OCI-LY1 (cell line): ENCODE results near the gene FGD3.
A peak's percentile ranks its signal among the peaks of the same experiment; 100 is the strongest.

Experiments
- H2AFZ ChIP-seq: fragments of 200-600 bp; sonication (generic), shearing (Covaris generic); 2 replicates; pipeline ENCODE4 v1.6.0; 2014; ENCODE audit warnings: antibody characterized with exemption, mild to moderate bottlenecking, low read length
- H3F3A ChIP-seq: fragments of 200-600 bp; sonication (generic), shearing (Covaris generic); 2 replicates; pipeline ENCODE4 v1.6.0; 2014; ENCODE audit warnings: mild to moderate bottlenecking, antibody characterized with exemption, low read length, moderate library complexity; ENCODE audit not compliant: insufficient read depth
- H3K27ac ChIP-seq: fragments of 200-600 bp; sonication (generic); 2 replicates; pipeline ENCODE4 v1.5.1; 2014; ENCODE audit warnings: low read length, mixed run types, mild to moderate bottlenecking, low read depth; ENCODE audit not compliant: poor library complexity, severe bottlenecking
- H3K27me3 ChIP-seq: fragments of 200-600 bp; sonication (generic); 2 replicates; pipeline ENCODE4 v1.6.0; 2014; ENCODE audit warnings: antibody characterized with exemption, mild to moderate bottlenecking, low read length, moderate library complexity; ENCODE audit not compliant: insufficient read depth
- H3K36me3 ChIP-seq: fragments of 200-600 bp; sonication (generic); 2 replicates; pipeline ENCODE4 v1.6.1; 2014; ENCODE audit warnings: mild to moderate bottlenecking, antibody characterized with exemption, low read length, moderate library complexity, mixed read lengths; ENCODE audit not compliant: insufficient read depth
- H3K4me1 ChIP-seq: fragments of 200-600 bp; sonication (generic); 2 replicates; pipeline ENCODE4 v1.5.1; 2014; ENCODE audit warnings: mild to moderate bottlenecking, low read length, moderate library complexity; ENCODE audit not compliant: insufficient read depth, severe bottlenecking
- H3K4me2 ChIP-seq: fragments of 200-600 bp; sonication (generic), shearing (Covaris generic); 2 replicates; pipeline ENCODE4 v1.6.1; 2014; ENCODE audit warnings: low read length
- H3K4me3 ChIP-seq: fragments of 200-600 bp; sonication (generic); 2 replicates; pipeline ENCODE4 v1.5.1; 2014; ENCODE audit warnings: low read length, low read depth, mild to moderate bottlenecking, mixed read lengths; ENCODE audit not compliant: poor library complexity, severe bottlenecking
- H3K79me2 ChIP-seq: fragments of 200-600 bp; shearing (Covaris generic); 2 replicates; pipeline ENCODE4 v1.6.1; 2016; ENCODE audit warnings: mixed run types, low read length, mixed read lengths; ENCODE audit not compliant: insufficient read depth
- H3K9ac ChIP-seq: fragments of 200-600 bp; sonication (generic), shearing (Covaris generic); 2 replicates; pipeline ENCODE4 v1.6.1; 2014; ENCODE audit warnings: mild to moderate bottlenecking, low read length, mixed read lengths
- H3K9me2 ChIP-seq: fragments of 200-600 bp; sonication (generic), shearing (Covaris generic); 2 replicates; pipeline ENCODE4 v1.6.1; 2014; ENCODE audit warnings: low read depth, mild to moderate bottlenecking, low read length, mixed read lengths
- H3K9me3 ChIP-seq: fragments of 200-600 bp; shearing (Covaris generic); 2 replicates; pipeline ENCODE4 v1.6.1; 2014; ENCODE audit warnings: low read length, mixed read lengths
- H4K20me1 ChIP-seq: fragments of 200-600 bp; sonication (generic), shearing (Covaris generic); 2 replicates; pipeline ENCODE4 v1.6.0; 2016; ENCODE audit warnings: mild to moderate bottlenecking, low read length; ENCODE audit not compliant: insufficient read depth
- CTCF ChIP-seq: fragments of 200-600 bp; sonication (generic), shearing (Covaris generic); IDR thresholded peaks from 2 replicates; pipeline ENCODE4 v1.5.1; 2017; ENCODE audit warnings: mild to moderate bottlenecking, antibody characterized with exemption, low read length, moderate library complexity, mixed read lengths
- EZH2 ChIP-seq: fragments of 200-600 bp; sonication (generic), shearing (Covaris generic); IDR thresholded peaks from 2 replicates; pipeline ENCODE4 v1.8.0; 2017; ENCODE audit warnings: borderline replicate concordance, mixed run types, mild to moderate bottlenecking, antibody characterized with exemption, low read length, moderate library complexity, mixed read lengths

The FGD3 gene

GRCh38 chr9:92942688-92943616 is 4.4 kb upstream of the FGD3 start:
- Histone ChIP-seq H3K79me2 (no peaks in the 10 kb centered on the region), H3K4me2 (no peak overlapping the region), H4K20me1 (no peaks in the 10 kb centered on the region), H3F3A (no peaks in the 10 kb centered on the region), H3K27me3 (peaks cover 11% of the 10 kb centered on the region; the same call in 1 of the 2 replicates), H3K9ac (no peak overlapping the region), H3K4me1 (no peaks in the 10 kb centered on the region), H3K9me3 (0 out of 2 replicates have a peak, but pooled peaks cover 2% of the 10 kb centered on the region), H3K27ac (no peak overlapping the region), H3K4me3 (no peak overlapping the region), H2AFZ (no peak overlapping the region), H3K9me2 (no peaks in the 10 kb centered on the region), H3K36me3 (no peaks in the 10 kb centered on the region; the same call in 1 of the 2 replicates)
- peak; percentile 11; the same call in 1 of the 2 replicates for TF ChIP-seq CTCF
- no peak for TF ChIP-seq EZH2

- H3K9ac ChIP-seq, result no peak overlapping the region
- peaks cover 11% of the 10 kb centered on the region; the same call in 1 of the 2 replicates for H3K27me3 ChIP-seq
- no peak for TF ChIP-seq EZH2
- no peak for TF ChIP-seq CTCF
- H3K27ac ChIP-seq, result no peak overlapping the region
- no peaks in the 10 kb centered on the region for H3K9me2 ChIP-seq
- no peaks in the 10 kb centered on the region for H3K4me1 ChIP-seq
- no peaks in the 10 kb centered on the region for H3K79me2 ChIP-seq
- H4K20me1 ChIP-seq, result no peaks in the 10 kb centered on the region
- no peak overlapping the region for H3K4me2 ChIP-seq
- no peak overlapping the region for H2AFZ ChIP-seq
- H3K9me3 ChIP-seq, result 0 out of 2 replicates have a peak, but pooled peaks cover 2% of the 10 kb centered on the region
- no peaks in the 10 kb centered on the region; the same call in 1 of the 2 replicates for H3K36me3 ChIP-seq
- H3F3A ChIP-seq, result no peaks in the 10 kb centered on the region
- no peak overlapping the region for H3K4me3 ChIP-seq
Observed at GRCh38 chr9:92944921-92945320, 2.4 kb upstream of the FGD3 start.

- no peak for TF ChIP-seq CTCF
- TF ChIP-seq EZH2, result no peak
- H3K9me3 ChIP-seq, result 0 out of 2 replicates have a peak, but pooled peaks cover 2% of the 10 kb centered on the region
Observed at GRCh38 chr9:92945796-92946195, 1.5 kb upstream of the FGD3 start.

More at GRCh38 chr9:92945796-92946195, 1.5 kb upstream of the FGD3 start:
- Histone ChIP-seq H3K9me2 (no peaks in the 10 kb centered on the region), H3K27me3 (peaks cover 11% of the 10 kb centered on the region; the same call in 1 of the 2 replicates), H2AFZ (no peak overlapping the region), H3K79me2 (no peaks in the 10 kb centered on the region), H3F3A (no peaks in the 10 kb centered on the region), H3K9ac (no peak overlapping the region), H3K4me1 (no peaks in the 10 kb centered on the region), H3K4me2 (no peak overlapping the region), H3K36me3 (no peaks in the 10 kb centered on the region; the same call in 1 of the 2 replicates), H3K27ac (no peak overlapping the region), H4K20me1 (no peaks in the 10 kb centered on the region), H3K4me3 (no peak overlapping the region)
